Measurements from ENCODE around the gene UIMC1. TPM values are rescaled to one million over a fixed set of nuclear protein-coding genes. Genes with fewer than 3 reads are reported as not detected.

The UIMC1 gene
- total RNA-seq, 1 donor from 2014 or later, result 42.2 TPM

DNA sequence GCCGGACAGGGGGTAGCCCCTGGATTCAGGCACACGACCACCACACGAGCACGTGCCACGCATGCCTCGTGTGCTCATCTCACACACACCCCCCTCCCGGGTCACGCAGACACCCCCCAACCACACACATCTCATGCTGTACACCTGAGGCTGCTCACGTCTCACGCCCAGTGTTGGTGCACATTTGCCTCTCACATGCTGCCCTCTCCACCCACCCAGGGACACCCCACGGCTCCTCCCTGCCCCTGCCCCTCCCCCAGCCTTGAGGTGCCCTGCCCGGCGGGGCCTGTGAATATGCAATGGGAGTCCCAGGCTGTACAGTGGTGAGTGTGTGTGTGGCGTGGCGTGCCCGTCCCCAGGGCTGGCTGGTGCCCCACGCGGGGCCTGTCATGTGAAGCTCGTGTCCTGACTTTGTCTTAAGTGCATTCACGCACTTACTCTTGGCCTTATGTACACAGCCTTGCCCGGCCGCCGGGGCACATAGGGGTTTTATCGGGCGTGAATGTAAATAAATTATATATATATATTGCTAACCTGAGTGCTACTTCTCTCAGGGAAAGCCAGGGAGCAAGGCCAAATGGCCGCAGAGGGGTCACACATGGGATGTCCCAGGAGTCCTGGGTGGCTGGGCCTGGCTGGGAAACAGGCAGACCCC, 126.1 kb downstream of the UIMC1 start:
- Histone ChIP-seq H3K27me3 (no peaks in the 10 kb centered on the region), H3K9me3 (no peaks in the 10 kb centered on the region), H3K4me1 (no peaks in the 10 kb centered on the region), H3K36me3 (no peaks in the 10 kb centered on the region), H3K4me3 (no peak overlapping the region), H3K27ac (no peak overlapping the region)
- TF ChIP-seq, protein P1, sequence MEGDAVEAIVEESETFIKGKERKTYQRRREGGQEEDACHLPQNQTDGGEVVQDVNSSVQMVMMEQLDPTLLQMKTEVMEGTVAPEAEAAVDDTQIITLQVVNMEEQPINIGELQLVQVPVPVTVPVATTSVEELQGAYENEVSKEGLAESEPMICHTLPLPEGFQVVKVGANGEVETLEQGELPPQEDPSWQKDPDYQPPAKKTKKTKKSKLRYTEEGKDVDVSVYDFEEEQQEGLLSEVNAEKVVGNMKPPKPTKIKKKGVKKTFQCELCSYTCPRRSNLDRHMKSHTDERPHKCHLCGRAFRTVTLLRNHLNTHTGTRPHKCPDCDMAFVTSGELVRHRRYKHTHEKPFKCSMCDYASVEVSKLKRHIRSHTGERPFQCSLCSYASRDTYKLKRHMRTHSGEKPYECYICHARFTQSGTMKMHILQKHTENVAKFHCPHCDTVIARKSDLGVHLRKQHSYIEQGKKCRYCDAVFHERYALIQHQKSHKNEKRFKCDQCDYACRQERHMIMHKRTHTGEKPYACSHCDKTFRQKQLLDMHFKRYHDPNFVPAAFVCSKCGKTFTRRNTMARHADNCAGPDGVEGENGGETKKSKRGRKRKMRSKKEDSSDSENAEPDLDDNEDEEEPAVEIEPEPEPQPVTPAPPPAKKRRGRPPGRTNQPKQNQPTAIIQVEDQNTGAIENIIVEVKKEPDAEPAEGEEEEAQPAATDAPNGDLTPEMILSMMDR (IDR thresholded peaks at IDR 0.05), result no peak
- TF ChIP-seq POLR2AphosphoS5 (IDR thresholded peaks at IDR 0.05; ENCODE audit: insufficient read depth in 1 of 2, low read depth in 1 of 2) (no peak), POLR2A (IDR thresholded peaks at IDR 0.05) (no peak)
- no peak for DNase-seq (ENCODE audit: extremely low spot score in 2 of 2)
- intact Hi-C loops (cut with DNase I), result no loop called here

DNA sequence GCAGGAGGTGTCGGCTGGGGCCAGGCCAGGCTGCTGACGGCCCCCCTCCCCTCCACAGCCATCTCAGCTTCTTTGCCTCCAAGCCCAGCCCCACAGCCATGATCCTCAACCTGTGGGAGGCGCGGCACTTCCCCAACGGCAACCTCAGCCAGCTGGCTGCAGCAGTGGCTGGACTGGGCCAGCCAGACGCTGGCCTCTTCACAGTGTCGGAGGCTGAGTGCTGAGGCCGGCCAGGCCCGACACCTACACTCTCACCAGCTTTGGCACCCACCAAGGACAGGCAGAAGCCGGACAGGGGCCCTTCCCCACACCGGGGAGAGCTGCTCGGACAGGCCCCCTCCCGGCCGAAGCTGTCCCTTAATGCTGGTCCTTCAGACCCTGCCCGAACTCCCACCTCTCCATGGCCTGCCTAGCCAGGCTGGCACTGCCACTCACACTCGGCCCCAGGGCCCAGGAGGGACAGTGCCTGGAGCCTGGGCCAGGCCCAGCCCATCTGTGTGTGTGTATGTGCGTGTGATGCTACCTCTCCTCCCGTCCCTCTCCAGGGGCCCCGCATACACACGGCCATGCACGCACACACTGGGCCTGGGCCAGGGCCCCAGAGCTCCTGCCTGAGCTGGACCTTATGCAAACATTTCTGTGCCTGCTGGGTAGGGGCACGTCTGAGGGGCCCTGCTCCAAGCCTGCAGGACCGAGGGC, 126.8 kb downstream of the UIMC1 start:
- H3K27me3 ChIP-seq, result no peaks in the 10 kb centered on the region
- DNase-seq (ENCODE audit: extremely low spot score in 2 of 2), result no peak

DNA sequence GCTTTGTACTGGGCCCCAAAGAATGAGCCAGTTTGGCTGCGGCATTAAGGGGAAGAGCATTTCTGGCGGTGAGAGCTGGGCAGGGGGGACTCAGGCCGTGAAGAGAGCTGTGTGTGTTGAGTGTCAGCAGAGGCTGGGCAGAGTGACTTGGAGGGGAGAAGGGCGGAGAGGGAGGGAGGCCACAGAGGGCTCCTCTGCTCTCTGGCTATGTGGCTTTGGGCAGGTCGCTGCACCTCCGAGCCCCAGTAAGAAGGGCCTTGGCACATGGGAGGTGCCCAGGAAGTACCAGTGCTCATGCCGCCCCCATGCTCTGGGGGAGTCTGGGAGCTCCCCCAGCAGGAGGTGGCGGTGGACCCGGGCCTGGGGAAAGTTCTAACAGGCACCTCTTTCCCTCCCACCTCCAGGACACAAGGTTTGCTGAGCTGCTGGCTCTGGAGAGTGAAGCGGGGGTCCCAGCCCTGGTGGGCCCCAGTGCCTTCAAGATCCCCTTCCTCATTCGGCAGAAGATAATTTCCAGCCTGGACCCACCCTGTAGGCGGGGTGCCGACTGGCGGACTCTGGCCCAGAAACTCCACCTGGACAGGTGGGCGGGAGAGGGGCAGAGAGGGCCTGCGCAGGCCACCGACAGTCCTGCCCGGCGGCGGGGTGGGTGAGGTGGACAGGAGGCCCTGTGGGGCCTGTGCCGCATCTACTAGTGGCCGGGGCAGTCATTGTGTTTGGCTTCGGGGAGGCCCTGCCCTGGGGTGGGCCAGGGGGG, 127.5 kb downstream of the UIMC1 start:
- TF ChIP-seq, protein P1 (IDR thresholded peaks at IDR 0.05), result no peak
- TF ChIP-seq POLR2AphosphoS5 (IDR thresholded peaks at IDR 0.05; ENCODE audit: insufficient read depth in 1 of 2, low read depth in 1 of 2), result no peak
- TF ChIP-seq POLR2A (IDR thresholded peaks at IDR 0.05), result no peak
- no peaks in the 10 kb centered on the region for H3K9me3 ChIP-seq
- DNase-seq (ENCODE audit: extremely low spot score in 2 of 2), result no peak
- intact Hi-C loops (cut with DNase I), result no loop called here
- H3K4me1 ChIP-seq, result no peaks in the 10 kb centered on the region
- no peak overlapping the region for H3K4me3 ChIP-seq
- no peaks in the 10 kb centered on the region for H3K27me3 ChIP-seq
- no peaks in the 10 kb centered on the region for H3K36me3 ChIP-seq
- H3K27ac ChIP-seq, result no peak overlapping the region

More for the DNA sequence above, 126.8 kb downstream of the UIMC1 start:
- Histone ChIP-seq H3K4me1 (no peaks in the 10 kb centered on the region), H3K36me3 (no peaks in the 10 kb centered on the region), H3K9me3 (no peaks in the 10 kb centered on the region), H3K4me3 (no peak overlapping the region), H3K27ac (no peak overlapping the region)
- TF ChIP-seq POLR2AphosphoS5 (IDR thresholded peaks at IDR 0.05; ENCODE audit: insufficient read depth in 1 of 2, low read depth in 1 of 2) (no peak), POLR2A (IDR thresholded peaks at IDR 0.05) (no peak)
- TF ChIP-seq, protein P1 (IDR thresholded peaks at IDR 0.05), result no peak
- intact Hi-C loops (cut with DNase I), result no loop called here

DNA sequence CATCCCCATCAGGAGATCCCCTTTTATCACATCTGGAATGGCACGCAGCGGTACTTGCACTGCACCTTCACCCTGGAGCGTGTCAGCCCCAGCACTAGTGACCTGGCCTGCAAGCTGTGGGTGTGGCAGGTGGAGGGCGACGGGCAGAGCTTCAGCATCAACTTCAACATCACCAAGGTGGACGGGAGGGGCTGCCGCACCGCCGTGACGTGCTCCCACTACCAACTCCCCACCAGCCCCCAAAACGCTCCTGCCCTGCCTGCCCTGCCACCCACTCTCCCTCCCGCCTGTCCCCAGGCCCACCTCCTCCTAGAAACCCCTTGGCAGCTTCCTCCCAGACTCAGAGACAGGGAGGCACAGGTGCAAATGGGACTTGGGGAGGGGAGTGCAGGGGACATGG, 128.1 kb downstream of the UIMC1 start:
- Histone ChIP-seq H3K9me3 (no peaks in the 10 kb centered on the region), H3K4me3 (no peak overlapping the region), H3K27ac (no peak overlapping the region), H3K36me3 (no peaks in the 10 kb centered on the region), H3K27me3 (no peaks in the 10 kb centered on the region), H3K4me1 (no peaks in the 10 kb centered on the region)
- DNase-seq (ENCODE audit: extremely low spot score in 2 of 2), result no peak
- intact Hi-C loops (cut with DNase I), result no loop called here
- TF ChIP-seq POLR2A (IDR thresholded peaks at IDR 0.05) (no peak), POLR2AphosphoS5 (IDR thresholded peaks at IDR 0.05; ENCODE audit: insufficient read depth in 1 of 2, low read depth in 1 of 2) (no peak)
- TF ChIP-seq, protein P1 (IDR thresholded peaks at IDR 0.05), result no peak

Measured in vagina (tissue), 2 donors.